ENCODE measurements around the gene C11orf54.

C11orf54 gene

DNA sequence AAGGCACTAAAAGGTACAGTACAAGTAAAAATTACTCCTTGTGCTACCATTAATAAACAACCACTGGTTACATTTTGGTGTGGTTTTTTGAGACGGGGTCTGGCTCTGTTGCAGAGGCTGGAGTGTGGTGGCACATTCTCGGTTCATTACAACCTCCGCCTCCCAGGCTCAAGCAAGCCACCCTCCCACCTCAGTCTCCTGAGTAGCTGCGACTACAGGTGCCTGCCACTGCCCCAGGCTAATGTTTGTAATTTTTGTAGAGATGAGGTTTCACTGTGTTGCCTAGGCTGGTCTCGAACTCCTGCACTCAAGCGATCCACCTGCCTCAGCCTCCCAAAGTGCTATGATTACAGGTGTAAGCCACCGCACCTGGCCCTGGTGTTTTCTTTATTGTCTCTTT lies 20.9 kb upstream of the C11orf54 start:
- TF ChIP-seq, protein P1, sequence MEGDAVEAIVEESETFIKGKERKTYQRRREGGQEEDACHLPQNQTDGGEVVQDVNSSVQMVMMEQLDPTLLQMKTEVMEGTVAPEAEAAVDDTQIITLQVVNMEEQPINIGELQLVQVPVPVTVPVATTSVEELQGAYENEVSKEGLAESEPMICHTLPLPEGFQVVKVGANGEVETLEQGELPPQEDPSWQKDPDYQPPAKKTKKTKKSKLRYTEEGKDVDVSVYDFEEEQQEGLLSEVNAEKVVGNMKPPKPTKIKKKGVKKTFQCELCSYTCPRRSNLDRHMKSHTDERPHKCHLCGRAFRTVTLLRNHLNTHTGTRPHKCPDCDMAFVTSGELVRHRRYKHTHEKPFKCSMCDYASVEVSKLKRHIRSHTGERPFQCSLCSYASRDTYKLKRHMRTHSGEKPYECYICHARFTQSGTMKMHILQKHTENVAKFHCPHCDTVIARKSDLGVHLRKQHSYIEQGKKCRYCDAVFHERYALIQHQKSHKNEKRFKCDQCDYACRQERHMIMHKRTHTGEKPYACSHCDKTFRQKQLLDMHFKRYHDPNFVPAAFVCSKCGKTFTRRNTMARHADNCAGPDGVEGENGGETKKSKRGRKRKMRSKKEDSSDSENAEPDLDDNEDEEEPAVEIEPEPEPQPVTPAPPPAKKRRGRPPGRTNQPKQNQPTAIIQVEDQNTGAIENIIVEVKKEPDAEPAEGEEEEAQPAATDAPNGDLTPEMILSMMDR (IDR thresholded peaks at IDR 0.05; ENCODE audit: extremely low read depth, insufficient read depth, missing control alignments) = no peak
- in situ Hi-C loops (cut with MboI; ENCODE audit: low pct_unique_long_range_greater_than_20kb, low sequenced_read_pairs, unreplicated experiment) = no loop called here
- no peak for DNase-seq (ENCODE audit: low spot score)

DNA sequence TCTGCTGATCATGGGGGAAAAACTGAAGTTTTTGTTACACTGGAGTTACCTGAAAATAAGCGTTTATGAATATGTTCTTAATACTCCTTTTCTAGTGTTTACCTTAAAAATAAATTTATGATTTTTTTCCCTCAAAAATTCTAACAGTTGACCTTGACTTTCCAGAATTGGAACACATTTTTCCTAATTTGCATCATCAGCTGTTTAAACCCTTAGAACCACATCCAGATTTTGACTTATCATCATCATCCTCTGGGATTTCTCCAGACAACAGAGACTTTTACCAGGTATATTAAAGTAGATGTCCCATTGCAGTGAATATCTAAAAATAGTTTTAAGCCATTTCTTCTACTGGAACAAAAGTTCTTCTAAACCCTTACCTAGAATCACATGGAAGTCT lies 17.4 kb upstream of the C11orf54 start:
- in situ Hi-C loops (cut with MboI; ENCODE audit: low pct_unique_long_range_greater_than_20kb, low sequenced_read_pairs, unreplicated experiment) = no loop called here
- no peak for DNase-seq (ENCODE audit: low spot score)
- TF ChIP-seq, protein P1 (IDR thresholded peaks at IDR 0.05; ENCODE audit: extremely low read depth, insufficient read depth, missing control alignments) = no peak

DNA sequence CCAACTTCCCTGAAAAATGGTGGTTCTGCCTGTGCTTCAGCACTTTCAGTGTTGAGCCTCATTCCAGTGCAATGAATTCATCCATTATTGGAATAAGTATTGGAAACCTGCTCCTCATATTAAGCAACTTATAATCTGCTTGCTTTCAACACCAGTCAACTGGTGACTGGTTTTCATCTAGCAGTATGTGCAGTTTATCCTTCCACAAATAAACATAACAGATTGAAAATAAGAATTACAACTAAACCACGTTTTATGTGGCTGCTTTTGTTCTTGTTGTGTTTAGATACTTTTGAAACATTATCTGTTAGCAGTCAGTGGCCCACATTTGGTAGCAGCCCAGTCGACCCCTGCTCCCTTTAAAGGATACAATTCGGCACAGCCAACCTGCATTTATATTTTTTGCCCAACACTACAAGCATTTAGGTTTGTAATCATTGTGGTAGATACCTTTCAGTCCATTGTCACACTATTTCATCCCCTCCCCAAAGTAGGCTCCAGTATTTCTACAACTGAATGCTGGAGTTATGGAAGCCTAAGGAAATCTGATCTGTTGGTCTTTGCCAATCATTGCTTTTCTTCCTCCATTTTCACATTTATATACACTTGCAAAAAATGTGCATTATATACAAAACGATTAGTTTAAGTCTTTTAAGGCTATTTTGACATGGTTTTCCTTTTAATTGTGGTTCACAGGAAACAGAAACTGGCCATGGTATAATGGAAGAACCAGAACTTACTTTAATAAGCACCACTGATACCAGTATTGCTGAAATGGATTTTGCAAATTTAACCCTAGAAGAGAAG lies 13.3 kb upstream of the C11orf54 start:
- no peak for DNase-seq (ENCODE audit: low spot score)
- in situ Hi-C loops (cut with MboI; ENCODE audit: low pct_unique_long_range_greater_than_20kb, low sequenced_read_pairs, unreplicated experiment) = no loop called here
- TF ChIP-seq, protein P1 (IDR thresholded peaks at IDR 0.05; ENCODE audit: extremely low read depth, insufficient read depth, missing control alignments) = no peak

DNA sequence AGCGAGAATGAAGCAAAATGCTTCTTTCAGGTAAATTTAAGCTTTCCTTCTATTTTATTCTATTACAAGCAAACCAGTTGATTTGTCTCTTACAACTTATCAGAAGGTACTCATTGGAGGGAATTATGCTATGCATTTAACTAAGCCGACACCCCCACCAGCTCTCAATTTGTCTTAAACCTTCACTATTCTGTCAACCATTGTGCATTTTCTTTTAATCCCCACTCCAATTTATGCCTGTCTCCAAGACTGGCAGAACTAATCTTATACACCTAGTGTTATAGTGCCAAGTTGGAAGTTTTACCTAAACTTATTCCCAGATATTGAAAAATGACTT lies 12.7 kb upstream of the C11orf54 start:
- in situ Hi-C loops (cut with MboI; ENCODE audit: low pct_unique_long_range_greater_than_20kb, low sequenced_read_pairs, unreplicated experiment) = no loop called here
- DNase-seq (ENCODE audit: low spot score) = no peak
- TF ChIP-seq, protein P1 (IDR thresholded peaks at IDR 0.05; ENCODE audit: extremely low read depth, insufficient read depth, missing control alignments) = no peak

DNA sequence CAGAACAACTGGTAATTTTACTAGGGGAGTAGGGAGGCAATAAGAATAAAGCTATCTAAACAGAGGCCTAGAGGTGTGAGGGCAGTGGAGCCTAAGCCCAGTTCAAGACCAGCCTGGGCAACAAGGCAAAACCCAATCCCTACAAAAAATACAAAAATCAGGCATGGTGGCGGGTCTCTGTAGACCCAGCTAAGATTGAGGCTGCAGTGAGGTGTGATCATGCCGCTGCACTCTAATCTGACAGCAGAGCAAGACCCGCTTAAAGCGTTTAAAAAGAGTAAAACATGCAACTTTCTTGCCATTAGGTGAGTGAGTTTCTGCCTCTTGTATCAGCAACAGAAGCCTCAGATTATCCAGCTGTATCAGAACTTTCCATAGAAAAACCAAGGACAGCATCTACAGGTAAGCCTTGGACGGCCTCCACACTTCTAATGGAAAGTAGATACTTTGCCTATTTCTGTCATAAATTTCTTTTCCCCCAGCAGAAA lies 12.3 kb upstream of the C11orf54 start:
- in situ Hi-C loops (cut with MboI; ENCODE audit: low pct_unique_long_range_greater_than_20kb, low sequenced_read_pairs, unreplicated experiment) = no loop called here
- DNase-seq (ENCODE audit: low spot score) = no peak
- TF ChIP-seq, protein P1 (IDR thresholded peaks at IDR 0.05; ENCODE audit: extremely low read depth, insufficient read depth, missing control alignments) = no peak

DNA sequence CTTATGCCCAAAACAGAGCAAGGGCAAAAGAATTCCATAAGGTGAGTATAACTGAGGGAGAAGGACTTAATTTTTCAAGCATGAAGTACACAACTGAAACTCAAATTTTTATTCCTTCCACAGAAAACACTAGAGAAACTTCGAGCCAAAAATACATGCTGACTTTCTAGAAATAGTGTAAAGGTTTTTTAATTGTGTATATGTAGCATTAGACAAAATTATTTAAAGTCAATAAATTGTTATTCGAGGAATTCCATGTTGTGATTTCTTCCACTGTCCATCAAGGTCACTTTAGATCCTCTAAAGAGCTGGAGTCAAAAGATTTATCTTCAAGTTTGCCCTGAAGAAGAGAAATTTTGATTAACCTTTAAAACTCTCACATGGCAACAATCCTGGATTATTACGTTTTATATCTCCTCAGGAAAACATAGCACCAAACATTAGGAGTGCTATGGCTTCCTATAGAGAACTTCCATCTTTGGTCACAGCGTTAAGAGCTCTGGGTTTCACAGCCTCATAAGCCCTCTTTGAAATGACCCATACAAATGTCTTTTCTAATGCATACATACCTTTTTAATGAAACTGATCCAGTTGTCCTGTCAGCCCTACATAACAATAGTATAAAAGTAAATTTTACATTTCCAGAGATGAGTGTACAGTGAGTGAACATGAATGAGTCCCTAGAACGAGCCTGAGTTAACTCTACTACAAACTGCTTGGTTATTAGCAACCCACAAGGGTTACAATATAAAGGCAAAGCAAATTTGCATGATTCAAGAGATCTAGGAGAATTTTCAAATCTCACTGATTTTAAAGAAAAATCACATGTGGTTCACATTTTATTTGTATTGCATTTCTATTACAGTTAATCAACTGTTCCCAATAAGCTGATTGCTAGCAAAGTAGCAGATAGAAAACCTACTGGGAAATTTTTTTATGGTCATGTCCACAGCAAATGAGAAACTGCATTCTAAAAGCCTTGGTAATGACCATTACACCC lies 11.1 kb upstream of the C11orf54 start:
- in situ Hi-C loops (cut with MboI; ENCODE audit: low pct_unique_long_range_greater_than_20kb, low sequenced_read_pairs, unreplicated experiment) = no loop called here
- TF ChIP-seq, protein P1 (IDR thresholded peaks at IDR 0.05; ENCODE audit: extremely low read depth, insufficient read depth, missing control alignments) = no peak
- DNase-seq (ENCODE audit: low spot score) = no peak

Data from GM13977 (cell line).